HFF-Myc (cell line): Measurements from ENCODE around the gene HP1BP3.

Source experiments
- DNase-seq: peaks from one replicate; pipeline ENCODE4 v3.0.0-alpha.2; 2011; ENCODE audit warnings: low read depth; ENCODE audit errors: extremely low read depth
- H3K4me3 ChIP-seq: replicated peaks from 2 replicates; pipeline ENCODE4 v1.5.1; 2011; ENCODE audit warnings: low read depth, mild to moderate bottlenecking, control low read depth, low read length
- CTCF ChIP-seq: IDR thresholded peaks from 2 replicates; pipeline ENCODE4 v1.5.1; 2012; ENCODE audit warnings: mild to moderate bottlenecking, low read depth, low read length, control low read depth; ENCODE audit errors: missing control alignments

HP1BP3 gene

DNA sequence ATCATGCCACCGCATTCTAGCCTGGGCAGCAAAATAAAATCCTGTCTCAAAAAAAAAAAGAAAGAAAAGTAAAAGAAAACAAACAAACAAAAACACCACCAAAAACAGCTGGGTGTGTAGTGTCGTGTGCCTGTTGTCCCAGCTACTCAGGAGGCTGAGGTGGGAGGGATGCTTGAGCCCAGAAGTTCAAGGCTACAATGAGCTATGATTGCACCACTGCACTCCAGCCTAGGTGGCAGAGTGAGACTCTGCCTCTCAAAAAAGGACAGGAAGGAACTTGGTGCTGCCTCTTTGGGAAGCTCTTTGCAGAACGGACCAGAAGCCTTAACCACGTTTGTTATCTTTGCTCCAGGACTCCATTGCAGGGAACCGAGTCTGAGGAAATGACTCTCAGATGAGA, 80.3 kb downstream of the HP1BP3 start:
- no peak for DNase-seq
- TF ChIP-seq CTCF: no peak

GRCh38 chr1:20705203-20705755, 81.8 kb downstream of the HP1BP3 start:
- no peak overlapping the region for H3K4me3 ChIP-seq
- DNase-seq: no peak
- no peak for TF ChIP-seq CTCF

More for the DNA sequence above, 80.3 kb downstream of the HP1BP3 start:
- no peak overlapping the region for H3K4me3 ChIP-seq

- no peak overlapping the region for H3K4me3 ChIP-seq
- TF ChIP-seq CTCF: no peak
- DNase-seq: no peak
These were observed 82.5 kb downstream of the HP1BP3 start for GRCh38 chr1:20704390-20705202.

- no peak for DNase-seq
- no peak for TF ChIP-seq CTCF
- no peak overlapping the region for H3K4me3 ChIP-seq
These were observed 83.9 kb downstream of the HP1BP3 start for GRCh38 chr1:20703124-20703756.

GRCh38 chr1:20702416-20702815, 84.7 kb downstream of the HP1BP3 start:
- no peak for DNase-seq
- peak; percentile 38 for TF ChIP-seq CTCF
- no peak overlapping the region for H3K4me3 ChIP-seq

- no peak for DNase-seq
- H3K4me3 ChIP-seq: no peak overlapping the region
- no peak for TF ChIP-seq CTCF
These were observed 85.3 kb downstream of the HP1BP3 start for GRCh38 chr1:20701847-20702246.
